ENCODE measurements around the gene RAB25.
A peak's percentile ranks its signal among the peaks of the same experiment; 100 is the strongest.

Gene RAB25

GRCh38 chr1:156080863-156081179, 19.9 kb downstream of the RAB25 start:
- no peak for DNase-seq

GRCh38 chr1:156081180-156081916, 20.4 kb downstream of the RAB25 start:
- DNase-seq, result no peak

GRCh38 chr1:156081917-156082308, 21.0 kb downstream of the RAB25 start:
- DNase-seq, result no peak

- DNase-seq, result peak; percentile 53
Measured at GRCh38 chr1:156082309-156083091, 21.5 kb downstream of the RAB25 start, which contains the start of gene MEX3A. Gene MEX3A, minus strand, starts transcription at chr1:156082465. Its CDS starts 467 bp downstream, at chr1:156081998.

GRCh38 chr1:156083800-156084790, 23.1 kb downstream of the RAB25 start:
- DNase-seq, result no peak

- no peak for DNase-seq
Measured at GRCh38 chr1:156086256-156086662, 25.3 kb downstream of the RAB25 start.

GRCh38 chr1:156089704-156090103, 28.7 kb downstream of the RAB25 start:
- no peak for DNase-seq

- no peak for DNase-seq
Measured at GRCh38 chr1:156090138-156090839, 29.3 kb downstream of the RAB25 start.

- DNase-seq, result peak; percentile 91
Measured at GRCh38 chr1:156090840-156091188, 29.9 kb downstream of the RAB25 start.

- DNase-seq, result no peak
Measured at GRCh38 chr1:156091610-156092009, 30.6 kb downstream of the RAB25 start.

GRCh38 chr1:156095906-156096508, 35.0 kb downstream of the RAB25 start:
- DNase-seq, result no peak

- peak; percentile 81 for DNase-seq
Measured at GRCh38 chr1:156096640-156097391, 35.9 kb downstream of the RAB25 start.

GRCh38 chr1:156097499-156098178, 36.7 kb downstream of the RAB25 start:
- DNase-seq, result no peak

- DNase-seq, result no peak
Measured at GRCh38 chr1:156098784-156099183, 37.8 kb downstream of the RAB25 start.

GRCh38 chr1:156099282-156099681, 38.3 kb downstream of the RAB25 start:
- DNase-seq, result no peak

- DNase-seq, result no peak
Measured at GRCh38 chr1:156100205-156100995, 39.4 kb downstream of the RAB25 start.

- no peak for DNase-seq
Measured at GRCh38 chr1:156101880-156102279, 40.9 kb downstream of the RAB25 start.

GRCh38 chr1:156102633-156103511, 41.9 kb downstream of the RAB25 start:
- no peak for DNase-seq

- DNase-seq, result no peak
Measured at GRCh38 chr1:156103521-156103947, 42.6 kb downstream of the RAB25 start.
